A549 (cell line): Measurements from ENCODE around the gene SP2.

Source experiments
- CBX8 ChIP-seq: fragments of 200-600 bp; sonication (generic); IDR thresholded peaks from 2 replicates; pipeline ENCODE4 v1.6.1; 2016
- CEBPB ChIP-seq, 2 experiments: fragments of >200 bp in 1 of 2; sonication (Bioruptor Twin) in 1 of 2; formaldehyde crosslinking in 1 of 2; IDR thresholded peaks; 2 replicates each; pipeline ENCODE4 v1.6.1; 2012 to 2016
- CHD2 ChIP-seq: fragments of 150-350 bp; IDR thresholded peaks from 2 replicates; pipeline ENCODE4 v1.6.1; 2014; ENCODE audit warnings: low read length; ENCODE audit not compliant: partially characterized antibody
- CTCF ChIP-seq: fragments of >200 bp; sonication (Bioruptor Twin); formaldehyde crosslinking; IDR thresholded peaks from 3 replicates; pipeline ENCODE4 v1.5.1; 2016
- EP300 ChIP-seq, 2 experiments: fragments of >200 bp; sonication (Bioruptor Twin); formaldehyde crosslinking; IDR thresholded peaks; 2 replicates in 1 of 2; 3 replicates in 1 of 2; pipeline ENCODE4 v1.6.1; 2016 to 2017
- MYC ChIP-seq: IDR thresholded peaks from 2 replicates; pipeline ENCODE4 v1.6.1; 2012; ENCODE audit warnings: mild to moderate bottlenecking, inconsistent platforms, low read length, improper control_type of control experiment, borderline replicate concordance
- NR3C1 ChIP-seq: fragments of >200 bp; sonication (Bioruptor Twin); formaldehyde crosslinking; IDR thresholded peaks from 3 replicates; pipeline ENCODE4 v1.6.1; 2017
- POLR2A ChIP-seq: IDR thresholded peaks from 2 replicates; pipeline ENCODE4 v1.6.1; 2012; ENCODE audit warnings: mild to moderate bottlenecking, low read length
- RCOR1 ChIP-seq: fragments of 150-350 bp; IDR thresholded peaks from 2 replicates; pipeline ENCODE4 v1.6.1; 2014; ENCODE audit warnings: antibody characterized with exemption, low read length, low read depth
- SMC3 ChIP-seq: fragments of >200 bp; sonication (Bioruptor Twin); formaldehyde crosslinking; IDR thresholded peaks from 3 replicates; pipeline ENCODE4 v1.6.1; 2018; ENCODE audit warnings: inconsistent platforms
- SREBF2 ChIP-seq: fragments of 450-650 bp; IDR thresholded peaks from 2 replicates; pipeline ENCODE4 v1.6.1; 2014; ENCODE audit warnings: mild to moderate bottlenecking, moderate library complexity
- ZFP36 ChIP-seq: fragments of 450-650 bp; IDR thresholded peaks from 2 replicates; pipeline ENCODE4 v1.6.1; 2014; ENCODE audit warnings: borderline replicate concordance; ENCODE audit not compliant: partially characterized antibody

GRCh38 chr17:47975823-47976205 lies 79.8 kb downstream of the SP2 start:
- TF ChIP-seq MYC (no peak), CTCF (no peak), POLR2A (no peak), CHD2 (no peak), CEBPB (IDR thresholded peaks at IDR 0.05) (no peak), EP300 (IDR thresholded peaks at IDR 0.05) (no peak), CBX8 (no peak), SMC3 (no peak), SREBF2 (no peak), ZFP36 (no peak), NR3C1 (no peak), RCOR1 (no peak)
